ENCODE measurements around the gene IGSF9.

Gene IGSF9

DNA sequence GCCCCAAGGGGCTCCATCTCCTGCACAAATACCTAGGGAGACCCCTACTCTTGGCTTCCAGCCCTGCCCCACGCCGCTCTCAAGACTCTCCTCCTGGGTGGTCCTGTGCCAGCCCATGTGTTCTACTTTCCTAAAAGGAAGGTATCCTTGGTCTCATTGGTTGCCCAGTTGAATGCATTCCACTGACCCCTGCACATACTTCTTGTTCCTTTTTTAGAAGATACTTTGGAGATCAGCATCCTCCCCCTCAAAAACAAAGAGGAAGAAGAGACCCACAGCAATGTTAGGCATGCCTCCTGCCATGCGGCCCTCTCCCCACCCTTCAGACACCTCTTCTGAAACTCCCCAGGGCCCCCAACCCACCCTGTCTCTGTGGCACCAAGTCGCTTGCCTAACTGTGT lies 4.6 kb upstream of the IGSF9 start:
- no peak overlapping the region for H3K4me3 ChIP-seq (ENCODE audit: low read depth, low read length)
- TF ChIP-seq, protein P1, sequence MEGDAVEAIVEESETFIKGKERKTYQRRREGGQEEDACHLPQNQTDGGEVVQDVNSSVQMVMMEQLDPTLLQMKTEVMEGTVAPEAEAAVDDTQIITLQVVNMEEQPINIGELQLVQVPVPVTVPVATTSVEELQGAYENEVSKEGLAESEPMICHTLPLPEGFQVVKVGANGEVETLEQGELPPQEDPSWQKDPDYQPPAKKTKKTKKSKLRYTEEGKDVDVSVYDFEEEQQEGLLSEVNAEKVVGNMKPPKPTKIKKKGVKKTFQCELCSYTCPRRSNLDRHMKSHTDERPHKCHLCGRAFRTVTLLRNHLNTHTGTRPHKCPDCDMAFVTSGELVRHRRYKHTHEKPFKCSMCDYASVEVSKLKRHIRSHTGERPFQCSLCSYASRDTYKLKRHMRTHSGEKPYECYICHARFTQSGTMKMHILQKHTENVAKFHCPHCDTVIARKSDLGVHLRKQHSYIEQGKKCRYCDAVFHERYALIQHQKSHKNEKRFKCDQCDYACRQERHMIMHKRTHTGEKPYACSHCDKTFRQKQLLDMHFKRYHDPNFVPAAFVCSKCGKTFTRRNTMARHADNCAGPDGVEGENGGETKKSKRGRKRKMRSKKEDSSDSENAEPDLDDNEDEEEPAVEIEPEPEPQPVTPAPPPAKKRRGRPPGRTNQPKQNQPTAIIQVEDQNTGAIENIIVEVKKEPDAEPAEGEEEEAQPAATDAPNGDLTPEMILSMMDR (IDR thresholded peaks at IDR 0.05; ENCODE audit: control insufficient read depth, extremely low read depth, insufficient read depth), result no peak
- no peak for DNase-seq (ENCODE audit: low read depth)

DNA sequence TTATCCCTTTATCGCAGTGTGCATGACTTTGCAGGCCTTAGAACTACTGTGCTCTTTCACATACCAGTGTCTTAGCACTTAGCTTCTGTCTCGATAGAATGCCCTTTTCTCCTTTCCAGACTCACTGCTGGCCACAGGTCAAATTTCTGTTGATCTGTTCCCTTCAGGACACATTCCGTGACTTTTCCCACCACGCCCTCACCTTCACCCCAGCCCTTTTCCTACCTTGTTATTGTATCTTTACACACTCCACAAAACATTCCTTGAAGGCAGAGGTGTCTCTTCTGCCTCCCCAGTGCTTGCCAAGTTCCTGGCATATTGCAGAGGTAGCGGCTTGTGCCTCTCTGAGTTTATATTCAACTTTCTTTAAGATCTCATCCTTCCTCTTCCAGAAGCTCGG lies 3.7 kb upstream of the IGSF9 start:
- TF ChIP-seq, protein P1 (IDR thresholded peaks at IDR 0.05; ENCODE audit: control insufficient read depth, extremely low read depth, insufficient read depth), result no peak
- DNase-seq (ENCODE audit: low read depth), result no peak
- H3K4me3 ChIP-seq (ENCODE audit: low read depth, low read length), result no peak overlapping the region

DNA sequence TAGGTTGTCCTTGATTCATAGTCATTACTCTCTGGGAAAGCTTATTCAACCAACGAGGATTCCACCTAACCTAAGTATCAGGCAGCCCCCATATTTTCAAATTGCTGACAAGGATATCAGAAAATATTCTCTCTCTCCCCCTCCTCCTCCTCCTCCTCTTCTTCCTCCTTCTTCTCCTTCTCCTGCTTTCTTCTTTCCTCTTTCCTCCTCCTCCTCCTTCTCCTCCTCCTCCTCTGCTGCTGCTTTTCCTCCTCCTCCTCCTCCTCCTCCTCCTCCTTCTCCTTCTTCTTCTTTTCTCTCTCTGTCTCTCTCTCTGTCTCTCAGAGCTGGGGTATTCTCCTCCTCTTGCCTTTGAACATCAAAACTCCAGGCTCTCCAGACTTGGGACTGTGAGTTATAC lies 2.5 kb upstream of the IGSF9 start:
- no peak for DNase-seq (ENCODE audit: low read depth)
- H3K4me3 ChIP-seq (ENCODE audit: low read depth, low read length), result no peak overlapping the region
- TF ChIP-seq, protein P1 (IDR thresholded peaks at IDR 0.05; ENCODE audit: control insufficient read depth, extremely low read depth, insufficient read depth), result no peak

DNA sequence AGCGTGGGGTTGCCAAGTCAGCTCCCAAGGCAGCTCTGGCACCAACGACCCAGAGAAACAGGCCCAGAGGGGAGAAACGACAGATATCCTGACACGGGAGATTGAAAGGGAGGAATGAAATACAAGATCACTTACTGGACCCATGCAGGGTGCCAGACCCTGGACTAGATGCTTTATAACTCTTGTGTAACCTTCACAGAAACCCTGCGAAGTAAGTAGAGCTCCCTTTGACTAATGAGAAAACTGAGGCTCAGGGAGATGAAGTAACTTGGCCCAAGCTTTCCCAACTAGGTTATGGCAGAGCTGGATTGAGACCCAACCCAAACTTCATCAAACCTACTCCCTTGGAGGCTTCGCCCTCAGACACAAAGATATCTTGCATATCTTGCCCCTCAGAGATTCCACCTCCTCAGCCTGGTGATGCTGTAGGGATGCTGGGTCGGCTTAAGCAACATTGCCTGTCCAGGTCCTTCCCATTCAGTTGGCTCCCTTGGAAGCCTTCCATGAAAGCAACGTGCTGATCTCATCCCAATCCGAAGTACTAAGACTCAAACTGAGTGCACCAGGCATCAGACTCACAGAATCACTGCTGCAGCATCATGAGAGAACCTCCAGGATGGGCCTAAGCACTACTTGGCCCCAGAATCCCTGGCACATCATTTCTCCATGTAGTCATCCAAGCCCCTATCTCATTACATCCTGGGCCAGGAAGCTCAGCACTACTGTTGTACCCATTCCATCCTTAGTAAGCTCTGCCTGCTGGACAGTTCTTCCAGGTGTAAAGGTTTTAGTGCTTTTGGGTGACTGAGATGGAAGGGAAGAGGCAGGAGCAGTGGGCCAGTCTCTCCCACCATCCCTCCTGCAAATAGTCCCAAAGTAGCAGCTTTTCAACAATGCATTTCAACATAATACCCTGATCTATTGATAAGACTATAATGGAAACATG lies 1.1 kb upstream of the IGSF9 start:
- TF ChIP-seq, protein P1 (IDR thresholded peaks at IDR 0.05; ENCODE audit: control insufficient read depth, extremely low read depth, insufficient read depth), result no peak
- DNase-seq (ENCODE audit: low read depth), result no peak
- H3K4me3 ChIP-seq (ENCODE audit: low read depth, low read length), result peak overlapping the region; percentile 50

DNA sequence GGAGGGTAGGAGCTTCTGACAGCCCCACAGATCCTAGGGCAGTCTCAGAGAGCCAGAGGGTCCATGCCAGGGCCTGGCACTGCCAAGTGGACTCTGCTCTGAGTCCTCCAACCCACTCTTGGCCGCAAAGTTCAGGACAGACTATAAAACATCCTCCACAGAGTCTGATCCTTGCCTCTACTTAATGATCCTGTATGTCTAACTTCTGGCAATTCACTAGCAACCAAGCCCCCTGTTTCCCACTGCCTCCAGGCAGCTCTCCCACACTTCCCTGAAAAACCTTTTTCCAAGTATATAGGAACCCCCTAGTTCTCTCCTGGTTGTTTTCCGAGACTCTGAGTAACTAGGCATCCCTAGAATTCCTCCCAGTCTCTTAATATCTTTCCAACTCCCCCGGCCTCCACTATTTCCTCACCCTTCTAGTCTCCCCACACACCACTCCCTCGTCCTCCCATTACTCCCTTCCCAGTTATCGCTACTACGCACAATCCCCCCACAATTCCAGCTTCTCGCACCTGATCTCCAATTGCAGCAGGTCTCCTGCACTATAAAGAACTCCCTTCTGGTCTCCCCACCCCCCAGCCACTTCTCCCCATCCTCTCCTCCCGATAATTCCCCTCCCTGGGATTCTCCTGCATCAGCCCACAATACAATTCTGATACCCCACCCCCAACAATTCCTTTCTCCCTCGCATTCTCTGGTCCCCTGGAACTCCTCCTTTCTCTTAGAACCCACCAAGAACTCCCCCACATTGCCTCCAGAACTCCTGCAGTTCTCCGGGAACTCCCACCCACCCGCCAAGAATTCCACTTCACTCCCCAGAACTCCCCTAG lies 574 bp downstream of the IGSF9 start:
- TF ChIP-seq, protein P1 (IDR thresholded peaks at IDR 0.05; ENCODE audit: control insufficient read depth, extremely low read depth, insufficient read depth), result no peak
- DNase-seq (ENCODE audit: low read depth), result no peak

DNA sequence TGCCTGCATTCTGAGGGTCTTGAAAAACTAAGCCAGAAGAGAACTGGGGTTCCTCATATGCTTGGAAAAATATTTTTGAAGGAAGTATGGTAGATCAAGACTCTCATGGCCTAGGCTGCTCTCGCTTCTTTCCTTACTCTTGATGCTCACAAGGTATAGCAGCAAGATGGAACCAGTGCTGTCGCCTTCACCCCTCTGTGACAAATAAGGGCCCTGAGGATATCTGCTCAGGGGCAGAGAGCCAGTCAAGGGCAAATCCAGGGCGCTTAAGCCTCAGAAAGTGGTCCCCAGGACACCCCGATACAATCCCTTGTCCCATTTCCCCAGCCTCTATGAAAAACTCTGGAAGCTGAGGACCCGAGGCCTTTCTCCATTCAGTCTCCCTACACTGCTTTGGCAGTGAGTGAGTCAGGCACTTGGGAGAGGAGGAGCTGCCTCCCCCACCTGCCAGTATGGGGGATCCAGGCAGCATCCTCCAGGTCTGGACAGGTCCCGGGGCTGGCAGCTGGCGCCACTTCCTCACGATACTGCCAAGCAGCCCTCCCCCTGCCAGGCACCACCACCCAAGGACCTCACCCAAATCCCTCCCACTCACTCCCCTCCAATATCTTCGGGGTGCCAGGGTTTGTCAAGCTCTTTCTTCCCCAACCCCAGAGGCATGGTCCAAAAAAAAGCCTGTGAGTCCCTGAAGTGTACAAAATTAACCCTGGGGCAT lies 1.3 kb downstream of the IGSF9 start:
- no peak overlapping the region for H3K4me3 ChIP-seq (ENCODE audit: low read depth, low read length)
- TF ChIP-seq, protein P1 (IDR thresholded peaks at IDR 0.05; ENCODE audit: control insufficient read depth, extremely low read depth, insufficient read depth), result no peak

More for the DNA sequence above, 574 bp downstream of the IGSF9 start:
- peak overlapping the region; percentile 50 for H3K4me3 ChIP-seq (ENCODE audit: low read depth, low read length)

More for the DNA sequence above, 1.3 kb downstream of the IGSF9 start:
- no peak for DNase-seq (ENCODE audit: low read depth)
